ENCODE data around the gene SMYD1.

Gene SMYD1

DNA sequence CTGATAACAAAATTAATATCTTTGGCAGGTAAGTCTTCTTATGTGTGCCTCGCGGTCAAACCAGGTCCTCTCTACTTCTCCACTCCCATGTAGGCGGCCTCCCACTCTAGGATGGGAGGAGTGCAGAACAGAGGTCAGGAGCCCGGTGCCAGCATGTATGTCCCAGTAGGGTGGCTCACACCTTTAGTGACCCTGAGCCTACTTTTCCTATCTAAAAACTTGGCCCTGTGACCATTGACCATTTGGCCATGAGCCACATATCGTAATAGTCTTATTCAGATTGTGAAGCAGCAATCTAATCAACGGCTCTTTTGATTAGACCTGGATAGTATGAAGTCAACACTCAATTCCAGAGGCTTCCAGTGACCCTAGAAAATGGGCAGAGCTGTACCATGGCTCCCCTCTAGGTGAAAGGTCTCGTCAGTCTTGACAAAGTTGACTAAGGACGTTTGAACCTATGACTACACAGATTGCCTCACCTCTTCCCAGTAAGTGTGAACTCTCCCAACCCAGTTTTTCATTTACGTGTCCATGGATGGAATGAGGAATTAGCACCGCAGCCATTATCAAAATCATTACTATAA, 77.4 kb downstream of the SMYD1 start:
- DNase-seq (ENCODE audit: low spot score): no peak

DNA sequence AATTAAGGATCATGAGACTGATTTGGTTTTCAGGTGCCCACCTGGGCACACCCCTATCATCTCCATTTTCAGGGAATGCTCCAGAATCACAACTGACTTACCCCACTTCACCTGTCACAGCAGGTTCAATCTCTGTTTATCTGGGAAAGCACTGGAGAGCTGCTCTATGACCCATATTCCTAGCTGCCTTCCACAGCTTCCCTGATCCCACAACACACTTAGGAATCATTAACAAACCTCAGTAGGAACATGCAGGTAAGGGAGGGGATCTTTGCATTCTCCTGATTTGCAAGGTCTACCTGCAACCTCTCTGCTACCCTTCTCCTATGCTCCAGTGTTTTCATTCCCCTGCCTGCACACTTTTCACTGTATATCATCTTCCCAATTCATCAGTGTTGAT, 79.0 kb downstream of the SMYD1 start:
- no peak for DNase-seq (ENCODE audit: low spot score)

GRCh38 chr2:88147145-88147544, 79.5 kb downstream of the SMYD1 start:
- no peak for DNase-seq (ENCODE audit: low spot score)

DNA sequence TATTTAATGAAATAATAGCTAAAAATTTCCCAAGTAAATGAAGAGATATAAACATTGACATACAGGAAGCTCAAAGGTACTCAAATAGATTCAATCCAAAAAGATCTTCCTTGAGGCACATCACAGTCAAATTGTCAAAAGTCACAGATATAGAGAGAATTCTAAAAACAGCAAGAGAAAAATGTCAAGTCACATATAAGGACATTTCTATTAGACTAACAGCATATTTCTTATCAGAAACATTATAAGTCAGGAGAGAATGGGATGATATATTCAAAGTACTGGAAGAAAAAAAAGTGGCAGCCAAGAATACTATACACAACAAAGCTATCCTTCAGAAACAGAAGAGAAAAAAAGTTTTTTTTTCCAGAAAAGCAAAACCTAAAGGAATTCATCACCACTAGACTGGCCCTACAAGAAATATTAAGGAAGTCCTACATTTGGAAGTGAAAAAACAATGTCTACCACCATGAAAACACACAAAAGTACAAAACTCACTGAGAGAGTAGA, 81.4 kb downstream of the SMYD1 start:
- no peak for DNase-seq (ENCODE audit: low spot score)

GRCh38 chr2:88159481-88159880, 91.9 kb downstream of the SMYD1 start:
- no peak for DNase-seq (ENCODE audit: low spot score)

GRCh38 chr2:88159955-88160415, 92.4 kb downstream of the SMYD1 start:
- DNase-seq (ENCODE audit: low spot score): peak; percentile 54

GRCh38 chr2:88160517-88160916, 92.9 kb downstream of the SMYD1 start:
- no peak for DNase-seq (ENCODE audit: low spot score)

GRCh38 chr2:88161446-88162244, 94.0 kb downstream of the SMYD1 start:
- DNase-seq (ENCODE audit: low spot score): no peak
